Embryonic facial prominence (tissue), 1 donor: ENCODE measurements around the gene ADPGK.

ENCODE experiments used
- DNase-seq: peaks from one replicate; pipeline ENCODE4 v3.0.0-alpha.2; 2016; ENCODE audit errors: extremely low spot score

The ADPGK gene

DNA sequence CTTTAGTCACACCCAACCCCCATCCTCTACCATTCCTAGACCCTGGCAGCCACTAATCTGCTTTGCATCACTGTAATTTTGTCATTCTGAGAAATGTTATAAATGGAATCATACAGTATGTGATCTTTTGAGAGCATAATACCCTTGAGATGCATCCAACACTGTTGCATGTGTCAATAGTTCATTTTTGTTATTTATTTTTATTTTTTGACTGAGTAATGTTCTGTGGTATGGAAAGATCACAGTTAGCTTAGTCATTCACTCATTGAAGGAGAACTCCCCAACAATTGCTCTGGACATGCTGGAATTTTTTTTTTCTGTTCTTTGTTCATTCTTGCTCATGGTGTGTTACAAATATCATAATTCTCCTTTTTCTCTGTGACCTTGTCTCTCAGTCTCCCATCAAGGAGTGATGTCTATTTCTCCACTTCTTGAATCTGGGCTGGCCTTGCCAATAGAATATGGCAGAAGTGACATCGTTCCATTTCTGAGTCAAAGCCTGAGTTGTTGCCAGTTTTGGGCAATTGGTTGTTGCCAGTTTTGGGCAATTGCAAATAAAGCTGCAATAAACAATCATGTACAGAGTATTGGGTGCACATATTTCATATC is 6.8 kb upstream of the ADPGK start:
- no peak for DNase-seq

DNA sequence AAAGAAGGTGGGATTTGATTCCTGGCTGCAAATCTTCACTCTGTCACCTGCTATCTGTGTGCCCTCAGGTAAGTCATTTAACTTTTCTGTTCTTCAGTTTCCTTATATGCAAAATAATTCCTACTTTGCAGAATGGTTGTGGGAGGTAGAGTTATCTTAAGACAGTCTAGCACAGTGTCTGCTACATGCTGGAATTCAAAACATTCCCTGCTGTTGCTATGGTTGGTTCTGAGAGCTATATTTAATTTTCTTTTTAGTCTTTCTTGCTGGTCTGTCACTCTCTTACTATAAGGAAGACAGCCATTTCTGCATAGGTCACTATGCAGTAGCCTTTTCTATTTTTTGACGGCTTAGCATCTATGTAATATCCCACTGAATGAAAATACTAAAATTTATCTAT is 4.0 kb upstream of the ADPGK start:
- DNase-seq = no peak

DNA sequence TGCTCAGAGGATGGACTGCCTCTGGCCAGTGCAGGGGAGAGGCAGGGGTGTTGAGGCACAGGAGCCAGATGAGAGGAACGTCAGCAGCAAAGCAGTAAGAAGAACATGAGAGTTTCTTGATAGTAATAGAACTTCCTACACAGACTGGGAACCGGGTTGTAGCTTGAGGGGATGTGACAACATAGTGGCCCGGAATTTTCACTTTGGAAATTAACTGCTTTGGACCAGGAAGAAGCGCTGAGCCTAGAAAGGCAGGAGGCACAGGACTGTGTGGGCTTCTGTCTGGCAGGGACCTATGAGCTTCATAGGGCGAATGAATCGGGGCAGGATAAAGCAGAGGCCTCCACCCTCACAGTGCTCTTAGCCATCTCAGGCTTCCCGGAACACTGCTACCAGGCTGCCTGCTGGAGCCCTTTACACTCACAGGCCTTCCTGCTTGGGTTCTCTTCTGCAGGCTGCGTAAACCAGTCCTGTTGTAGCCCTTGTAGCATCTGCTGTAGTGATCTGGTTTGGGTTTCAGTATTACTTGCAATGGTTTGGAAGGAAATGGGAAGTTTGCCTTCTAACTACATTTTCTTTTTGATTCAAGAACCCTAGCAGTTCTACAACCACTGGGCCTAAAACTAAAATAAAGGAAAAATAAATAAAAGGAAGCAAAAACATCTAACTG is 3.3 kb upstream of the ADPGK start:
- no peak for DNase-seq

DNA sequence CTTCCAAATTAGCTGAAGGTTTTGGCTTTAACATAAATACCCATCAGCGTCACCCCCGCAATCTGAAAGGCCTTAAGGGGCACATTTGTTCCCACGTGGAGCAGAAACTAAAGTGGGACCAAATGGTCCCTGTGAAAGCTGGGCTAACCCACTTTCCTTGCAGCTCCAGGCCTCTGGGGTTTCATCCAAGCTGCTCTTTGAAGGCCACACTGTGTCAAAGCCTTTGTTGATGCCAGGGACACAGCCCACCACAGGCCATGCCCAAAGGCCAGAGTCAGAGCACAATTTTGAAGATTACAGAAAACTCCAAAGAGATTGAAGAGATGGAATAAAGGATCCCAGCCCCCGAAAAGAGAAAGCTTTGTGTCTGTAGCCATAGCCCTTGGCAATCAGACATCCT is 2.7 kb upstream of the ADPGK start:
- DNase-seq = no peak

DNA sequence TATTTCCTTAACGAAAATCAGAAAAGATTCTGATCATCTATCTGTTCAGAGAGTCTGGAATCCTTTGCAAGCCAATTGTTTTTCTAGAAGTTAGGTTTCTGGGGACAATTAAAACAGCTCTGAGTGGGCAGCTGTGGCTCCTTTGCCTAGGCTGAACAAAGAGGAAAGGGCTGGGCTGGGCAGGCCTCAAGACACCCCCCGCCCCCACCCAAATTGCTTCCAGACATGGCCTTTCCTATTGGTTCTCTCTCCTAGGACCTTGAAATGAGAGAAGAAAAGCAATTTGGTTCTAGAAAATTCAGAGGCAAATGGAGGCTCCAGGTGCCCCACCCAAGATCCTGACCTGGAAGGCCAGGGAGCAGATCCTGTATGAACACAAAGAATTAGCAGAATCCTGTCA is 2.3 kb upstream of the ADPGK start:
- no peak for DNase-seq

DNA sequence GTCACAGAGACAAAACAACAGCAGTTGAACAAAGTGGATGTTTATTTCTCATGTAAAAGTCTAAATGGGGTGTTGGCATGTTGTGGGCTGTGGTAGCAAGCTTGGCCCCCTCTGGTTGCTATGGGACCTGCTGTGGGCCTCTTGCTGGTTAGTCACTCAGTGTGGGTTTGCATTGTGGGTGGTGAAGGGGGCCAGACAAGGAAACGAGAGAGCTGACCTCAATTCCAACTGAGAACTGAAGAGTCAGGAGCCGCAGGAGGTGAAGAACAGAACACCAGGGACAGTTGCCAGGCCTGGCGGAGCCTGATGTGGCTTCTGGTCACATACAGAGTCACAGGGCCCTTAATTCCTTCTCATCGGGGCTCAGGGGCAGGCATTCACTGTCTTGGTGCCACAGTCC is 1.9 kb upstream of the ADPGK start:
- DNase-seq = peak; percentile 21

- DNase-seq = no peak
Measured at GRCh38 chr15:72784456-72784876, 908 bp upstream of the ADPGK start.

GRCh38 chr15:72783004-72783639 is 436 bp downstream of the ADPGK start:
- no peak for DNase-seq

- no peak for DNase-seq
Measured at GRCh38 chr15:72782274-72783003, 1.1 kb downstream of the ADPGK start.

DNA sequence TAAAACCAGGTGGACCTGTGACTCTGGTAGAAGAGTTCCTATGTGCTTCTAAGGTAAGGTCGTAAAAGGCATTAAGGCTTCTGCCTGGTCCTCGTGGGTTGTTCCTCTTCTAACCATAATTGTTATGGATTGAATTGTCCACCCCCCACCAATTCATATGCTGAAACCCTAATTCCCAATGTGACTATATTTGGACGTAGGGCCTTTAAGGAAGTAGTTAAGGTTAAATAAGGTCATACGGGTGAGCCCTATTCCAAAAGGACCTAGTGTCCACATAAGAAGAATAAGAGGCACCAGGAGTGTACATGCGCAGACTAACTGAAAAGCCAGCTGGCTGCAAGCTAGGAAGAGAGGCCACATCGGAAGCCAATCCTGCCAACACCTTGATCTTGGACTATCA is 1.9 kb downstream of the ADPGK start:
- no peak for DNase-seq

- no peak for DNase-seq
Measured at GRCh38 chr15:72778796-72779195, 4.8 kb downstream of the ADPGK start.

- no peak for DNase-seq
Measured at GRCh38 chr15:72774696-72775383, 8.7 kb downstream of the ADPGK start.

GRCh38 chr15:72771329-72771725 is 12.2 kb downstream of the ADPGK start:
- no peak for DNase-seq

DNA sequence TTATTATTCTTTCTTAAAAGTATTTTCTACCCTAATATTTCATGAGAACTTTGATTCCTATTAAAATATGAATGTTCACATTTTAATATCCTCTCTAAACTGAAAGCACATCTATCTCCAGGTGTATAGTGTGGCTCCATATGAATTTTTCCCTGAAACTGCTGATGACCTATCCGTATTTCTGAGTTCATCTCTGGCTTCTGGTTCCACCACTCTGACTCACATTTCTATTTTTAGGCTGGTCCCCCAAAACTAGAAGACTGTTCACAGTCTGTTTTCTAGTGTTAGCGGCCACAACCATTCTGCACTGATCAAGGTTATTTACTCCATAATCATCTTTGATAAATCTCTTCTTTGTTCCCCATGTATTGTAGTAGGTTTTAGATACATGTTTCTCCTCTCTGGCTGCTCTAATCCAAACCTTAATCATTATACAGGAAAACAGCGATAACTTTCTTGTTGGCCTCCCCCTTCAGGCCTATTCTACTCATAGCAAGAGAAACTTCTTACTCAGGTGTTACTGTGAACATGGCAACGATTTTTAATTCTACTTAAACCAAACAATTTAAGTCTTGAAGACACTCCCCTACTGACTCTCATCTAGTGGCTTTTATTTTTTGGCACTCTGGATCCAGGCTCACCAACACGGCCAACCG is 12.8 kb downstream of the ADPGK start:
- DNase-seq = no peak

DNA sequence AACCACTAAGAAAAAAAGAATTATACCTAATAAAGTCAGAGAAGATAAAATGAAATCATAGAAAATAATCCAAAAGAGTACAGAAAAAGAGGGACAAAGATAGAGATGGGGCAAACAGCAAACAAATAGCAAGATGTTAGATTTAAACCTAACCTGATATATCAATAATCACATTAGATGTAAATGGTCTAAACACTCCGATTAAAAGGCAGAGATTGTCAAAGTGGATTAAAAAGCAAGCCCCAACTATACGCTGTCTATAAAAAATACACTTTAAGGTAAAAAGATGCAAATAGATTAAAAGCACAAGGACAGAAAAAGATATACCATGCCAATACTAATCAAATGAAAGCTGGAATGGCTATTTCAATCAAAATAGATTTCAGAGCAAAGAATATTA is 16.8 kb downstream of the ADPGK start:
- no peak for DNase-seq

GRCh38 chr15:72766025-72766424 is 17.5 kb downstream of the ADPGK start:
- no peak for DNase-seq

GRCh38 chr15:72764656-72765055 is 18.9 kb downstream of the ADPGK start:
- no peak for DNase-seq

DNA sequence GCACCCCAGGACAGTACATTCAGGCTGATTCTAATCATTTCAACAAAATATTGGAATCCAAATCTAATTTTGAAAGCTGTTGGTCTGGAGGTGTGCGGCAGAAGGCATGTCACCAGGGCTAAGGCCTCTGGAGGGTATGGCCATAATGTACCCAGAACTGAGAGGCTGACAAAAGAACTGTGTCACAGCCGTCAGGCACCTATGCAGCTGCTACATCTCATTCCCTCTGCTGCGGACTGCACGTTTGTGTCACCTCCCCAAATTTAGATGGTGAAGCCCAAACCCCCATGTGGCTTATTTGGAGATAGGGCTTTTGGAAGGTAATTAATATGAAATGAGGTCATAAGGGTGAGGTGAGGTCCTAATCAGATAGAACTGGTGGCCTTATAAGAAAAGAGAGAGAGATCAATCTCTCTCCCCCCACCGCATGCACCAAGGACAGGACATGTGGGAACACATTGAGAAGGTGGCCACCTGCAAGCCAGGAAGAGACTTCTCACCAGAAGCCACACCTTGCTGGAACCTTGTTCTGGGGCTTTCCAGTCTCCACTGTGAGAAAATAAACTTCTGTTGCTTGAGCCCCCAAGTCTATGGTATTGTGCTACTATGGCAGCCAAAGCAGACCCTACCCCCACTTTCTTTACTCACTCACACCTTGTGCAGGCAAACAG is 22.8 kb downstream of the ADPGK start:
- no peak for DNase-seq

- DNase-seq = no peak
Measured at GRCh38 chr15:72758182-72758581, 25.4 kb downstream of the ADPGK start.

- DNase-seq = no peak
Measured at GRCh38 chr15:72754096-72754495, 29.5 kb downstream of the ADPGK start.
